Measurements from ENCODE around the gene CCL27. TPM values are rescaled to one million over a fixed set of nuclear protein-coding genes. Genes with fewer than 3 reads are reported as not detected.

CCL27 gene
- total and polyA plus RNA-seq, 2 of the 8 experiments (the other 6 are each of a cell fraction or from before 2014, with no cell fraction given) = 0.42 TPM; not detected in 1

- TF ChIP-seq CTCF (IDR thresholded peaks at IDR 0.05; ENCODE audit: control extremely low read depth in 1 of 3, insufficient read depth in 1 of 3, low read depth in 1 of 3, low read length in 3 of 3) (no peak), CHD1 (IDR thresholded peaks at IDR 0.05; ENCODE audit: low read depth, low read length) (peak; percentile 88; the same call in 1 of the 2 replicates), HDAC2 (IDR thresholded peaks at IDR 0.05; ENCODE audit: borderline replicate concordance in 1 of 2, low read depth in 2 of 2, low read length in 2 of 2) (0 out of 4 replicates have a peak, but pooled peaks of 1 of the 2 experiments have one; percentile 26), NRF1 (IDR thresholded peaks at IDR 0.05; ENCODE audit: low read depth, low read length) (no peak), CHD7 (IDR thresholded peaks at IDR 0.05; ENCODE audit: insufficient replicate concordance, low read length) (no peak), EP300 (IDR thresholded peaks at IDR 0.05; ENCODE audit: borderline replicate concordance in 1 of 2, low read depth in 2 of 2, low read length in 2 of 2) (peak in 1 of 2 experiments; percentile 98; a peak in 2 of 3 replicates)
Observed at GRCh38 chr9:34637356-34638137, 24.9 kb downstream of the CCL27 start, which contains the start of gene SIGMAR1 (continued).

All from H1 (cell line).